Midbrain (tissue), 1 donor: ENCODE measurements around the gene HOXA11.

Experiments
- DNase-seq: peaks from one replicate; lab custom pipeline; 2025; lab: John Stamatoyannopoulos, UW

The HOXA11 gene

DNA sequence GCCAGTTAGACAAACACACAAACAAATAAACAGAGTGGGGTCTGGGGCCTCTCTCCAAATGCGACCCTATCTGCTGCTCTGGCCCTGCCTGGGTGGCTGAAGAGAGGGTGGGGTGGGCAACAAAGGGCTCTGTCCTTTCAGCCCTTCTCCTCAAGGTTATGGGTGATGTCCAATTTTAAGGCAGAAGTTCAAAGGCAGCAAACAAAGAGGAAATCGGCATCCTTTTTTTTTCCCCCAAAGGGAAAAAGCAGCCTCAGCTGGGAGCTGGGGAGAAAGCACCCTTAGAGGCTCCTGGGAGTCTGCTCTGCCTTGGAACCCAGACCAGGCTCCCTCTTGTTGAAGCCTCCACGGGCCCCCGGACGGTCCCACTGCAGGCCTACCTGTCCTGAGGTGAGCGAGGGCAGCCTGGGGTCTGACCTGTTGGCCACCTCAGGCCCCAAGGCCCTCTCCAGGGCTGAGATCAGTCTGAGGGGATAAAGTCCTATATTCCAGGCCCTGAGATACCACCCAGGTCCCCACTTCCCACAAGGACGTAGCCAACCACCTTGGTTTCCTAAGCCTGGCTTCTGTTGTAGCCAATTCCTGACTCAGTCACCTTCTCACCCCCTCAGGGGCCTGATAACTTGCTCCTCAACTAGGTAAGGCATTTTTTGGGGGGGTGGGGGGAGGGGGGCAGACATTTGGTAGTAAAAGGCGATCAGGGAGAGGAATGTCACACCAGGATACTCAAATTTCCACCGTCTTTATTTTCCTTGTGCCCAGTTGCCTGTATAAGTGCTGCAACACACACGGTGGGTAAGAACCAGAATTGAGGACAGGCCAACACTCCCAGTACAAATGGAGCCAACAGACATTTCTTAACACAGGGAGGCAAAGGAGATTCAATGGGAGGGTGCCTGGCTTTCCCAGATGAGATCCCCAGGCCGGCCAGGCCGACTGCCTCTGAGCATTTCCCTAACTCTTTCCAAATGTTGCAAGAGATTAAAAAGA, 4.3 kb downstream of the HOXA11 start:
- DNase-seq, result no peak

DNA sequence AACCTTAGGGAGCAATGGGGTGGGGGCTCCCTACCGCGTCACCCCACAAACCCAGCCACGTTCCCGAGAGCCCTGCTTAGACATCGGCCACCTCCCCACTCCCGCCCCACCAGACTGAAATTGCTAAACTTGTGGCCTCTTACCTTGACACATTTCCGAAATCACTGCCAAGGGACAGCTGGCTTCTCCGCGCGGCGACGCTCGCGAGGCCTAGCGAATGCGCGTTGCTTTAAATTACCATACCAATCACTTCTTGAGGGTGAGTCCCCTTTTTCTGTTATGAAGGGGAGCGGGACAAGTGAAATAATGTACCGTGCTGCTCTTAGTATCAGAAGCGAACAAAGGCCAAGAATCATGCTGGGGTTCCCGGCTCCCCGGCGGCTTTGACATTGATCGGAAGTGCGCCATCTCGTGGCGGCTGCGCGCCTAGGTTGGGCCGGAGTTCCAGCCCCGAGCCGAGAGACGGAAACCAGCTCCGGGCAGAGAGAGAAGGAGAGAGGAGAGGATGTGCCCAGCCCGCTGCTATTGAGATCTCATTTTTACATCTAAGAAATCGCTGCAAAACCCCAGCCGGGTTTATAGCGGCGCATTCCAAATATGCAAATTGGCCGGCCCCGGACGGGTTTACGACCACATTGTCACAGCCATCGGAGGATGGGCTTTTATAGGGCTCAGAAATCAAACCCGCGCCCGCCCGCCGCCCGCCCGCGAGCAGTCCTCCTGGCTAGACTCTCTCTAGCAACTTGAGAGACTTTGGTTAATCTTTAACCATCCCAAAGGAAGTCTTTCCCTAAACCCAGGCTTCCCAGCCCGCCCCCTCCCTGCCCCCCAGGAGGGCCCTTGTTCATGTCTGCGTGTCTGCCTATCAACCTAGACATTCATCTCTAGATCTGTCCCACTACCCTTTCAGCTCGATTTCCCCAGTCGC, 5.3 kb downstream of the HOXA11 start:
- peak; percentile 26 for DNase-seq

DNA sequence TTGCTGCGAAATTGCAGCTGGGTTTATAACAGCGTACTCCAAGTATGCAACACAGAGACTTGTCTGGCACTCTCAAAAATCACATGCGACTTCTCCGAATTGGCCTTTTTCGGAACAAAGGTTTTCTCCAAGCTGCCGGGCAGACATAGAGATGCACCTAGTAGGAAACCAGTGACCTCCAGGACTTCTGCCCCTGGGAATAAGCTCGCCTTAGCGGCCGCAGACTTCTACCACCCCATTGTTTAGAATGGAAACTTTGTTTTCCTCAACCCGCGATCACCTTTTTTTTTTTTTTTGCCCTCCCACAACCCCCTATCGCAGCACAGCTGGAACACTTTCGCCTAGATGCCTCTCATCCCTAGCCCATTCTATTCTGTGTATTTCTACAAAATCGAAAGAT, 6.0 kb downstream of the HOXA11 start:
- no peak for DNase-seq

DNA sequence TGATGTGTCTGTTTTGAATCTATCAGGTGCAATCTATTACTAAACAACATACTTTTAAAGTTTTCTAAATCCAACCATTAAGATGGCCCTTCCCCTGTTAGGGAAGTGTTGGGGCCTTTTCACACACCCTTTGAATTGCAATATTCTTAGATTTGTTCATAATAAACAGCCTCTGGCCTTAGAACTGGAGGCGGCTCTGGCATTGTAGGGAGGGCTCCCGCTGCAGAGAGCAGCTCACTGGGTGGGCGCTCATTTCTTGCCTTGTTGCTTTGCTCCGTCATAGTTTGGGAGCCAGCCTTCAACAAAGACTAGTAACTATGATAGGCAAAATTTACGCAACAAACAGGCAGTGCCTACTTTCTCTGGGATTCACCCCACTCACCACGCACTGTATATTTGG, 6.7 kb downstream of the HOXA11 start:
- DNase-seq, result no peak

DNA sequence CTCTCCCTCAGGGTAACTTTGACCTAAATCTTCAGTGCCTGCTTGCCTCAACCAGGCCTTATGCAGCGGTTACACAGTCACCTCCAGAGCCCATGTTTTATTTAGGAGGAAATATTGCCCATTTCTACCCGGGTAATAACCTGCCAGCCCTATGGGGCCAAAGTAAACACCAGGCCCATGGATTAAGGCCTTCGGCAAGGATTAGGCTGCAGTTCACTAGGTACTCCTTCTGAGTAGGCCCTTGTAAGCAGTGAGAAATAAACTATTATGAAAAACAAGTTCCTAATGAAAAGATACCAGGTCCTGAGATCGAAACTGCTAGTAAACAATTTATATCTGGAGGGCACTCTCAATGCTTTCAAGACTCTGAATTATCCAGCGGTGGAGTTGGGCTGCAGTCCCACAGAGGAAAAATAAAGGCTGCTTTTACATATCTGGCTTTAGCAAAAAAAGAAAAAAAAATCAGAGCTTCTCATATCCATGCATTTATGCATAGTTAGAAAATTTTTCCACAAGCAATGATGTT, 7.2 kb downstream of the HOXA11 start:
- no peak for DNase-seq

DNA sequence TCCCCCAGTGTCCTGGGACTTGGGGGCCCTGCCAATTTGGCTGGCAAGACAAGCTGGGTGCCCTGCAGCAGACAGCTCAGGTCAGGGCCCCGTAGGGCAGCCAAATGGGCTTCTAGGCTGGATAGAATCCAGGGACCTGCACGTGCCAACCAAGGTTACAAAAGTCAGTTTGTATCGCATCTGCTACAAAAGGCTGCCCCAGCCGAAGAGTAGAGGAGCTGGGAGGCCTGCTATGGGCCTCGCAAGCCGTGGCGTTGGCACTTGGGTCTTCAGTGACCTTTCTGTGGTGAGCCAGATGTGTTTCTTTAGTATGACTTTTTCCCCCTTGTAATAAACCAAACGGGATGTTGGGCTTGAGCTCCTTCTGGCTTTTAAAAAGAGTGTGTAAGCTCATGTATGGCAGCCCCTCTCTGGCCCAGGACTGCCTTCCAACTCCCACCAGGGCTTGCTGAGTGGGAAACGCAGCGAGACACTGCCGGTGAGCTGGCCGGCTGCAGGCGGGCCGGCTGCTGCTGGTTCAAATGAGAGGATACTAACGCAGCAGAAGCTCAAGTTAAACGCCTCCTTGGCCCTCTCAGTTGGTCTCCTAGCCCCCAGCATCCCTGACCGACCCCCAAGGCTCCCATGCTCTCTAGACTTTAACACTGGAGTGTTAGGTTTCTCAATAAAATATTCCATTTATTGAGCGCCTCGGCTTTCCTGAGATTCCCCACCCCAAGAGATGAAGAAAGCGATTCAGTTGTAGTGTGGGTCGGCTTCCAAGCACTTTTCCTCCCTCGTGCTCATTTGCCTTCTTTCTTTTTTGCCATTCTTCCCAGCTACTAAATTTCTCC, 7.9 kb downstream of the HOXA11 start:
- DNase-seq, result no peak

DNA sequence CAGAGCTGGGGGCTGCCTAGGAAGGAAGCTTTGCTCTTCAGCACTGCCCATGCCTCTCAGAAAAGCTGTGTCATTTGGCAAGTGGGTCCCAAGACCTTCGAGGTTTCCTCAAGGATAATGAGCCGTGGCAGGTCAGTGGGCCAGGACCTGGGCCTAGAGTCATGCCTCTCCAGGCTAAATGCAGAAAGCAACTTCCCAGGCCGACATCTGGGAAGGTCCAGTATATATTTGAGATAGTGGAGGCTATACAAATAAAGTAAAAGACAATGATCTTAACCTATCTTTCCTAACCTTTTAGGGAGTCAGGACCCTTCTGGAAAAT, 8.5 kb downstream of the HOXA11 start:
- DNase-seq, result no peak

DNA sequence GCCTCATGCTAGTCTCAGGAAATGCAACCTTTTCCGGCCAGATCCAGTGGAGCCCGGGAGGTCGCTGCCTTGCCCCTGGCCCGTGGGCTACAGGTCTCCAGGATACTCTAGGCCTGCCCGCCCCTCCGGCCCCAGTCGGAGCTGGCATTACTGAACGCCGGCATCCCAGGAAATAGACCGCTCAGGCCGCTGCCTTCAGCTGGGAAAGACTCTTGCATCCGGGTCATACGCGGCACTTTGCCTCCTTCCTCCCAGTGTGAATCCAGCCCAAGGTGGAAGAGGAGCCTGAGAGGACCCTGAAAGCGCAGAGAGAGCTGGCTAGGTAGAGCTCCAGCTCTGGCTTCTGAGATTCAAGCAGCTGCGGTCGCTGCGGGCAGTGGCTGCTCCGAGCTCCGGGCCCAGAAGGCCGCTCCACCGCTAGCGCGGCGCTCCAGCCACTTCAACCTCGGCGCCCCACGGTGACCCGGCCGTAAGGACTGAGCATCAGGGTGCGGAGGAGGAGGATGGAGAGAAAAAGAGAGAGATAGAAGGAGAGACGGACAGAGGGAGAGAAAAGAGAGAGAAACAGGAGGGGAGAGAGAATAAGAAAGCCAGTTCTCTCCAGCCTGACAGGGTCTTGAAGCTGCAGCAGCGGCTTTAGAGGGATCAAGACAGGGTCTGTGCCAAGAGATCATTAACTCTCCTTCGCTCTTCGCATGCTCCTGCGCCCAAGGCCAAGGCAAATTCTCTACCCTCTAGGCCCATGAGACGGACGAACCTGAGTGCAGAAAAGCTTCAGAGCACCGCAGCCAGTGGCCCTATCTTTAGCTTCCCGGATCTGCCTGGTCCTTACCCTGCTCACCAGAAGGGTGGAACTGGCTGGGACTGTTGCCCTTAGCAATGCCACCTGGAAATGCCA, 9.2 kb downstream of the HOXA11 start:
- DNase-seq, result no peak

DNA sequence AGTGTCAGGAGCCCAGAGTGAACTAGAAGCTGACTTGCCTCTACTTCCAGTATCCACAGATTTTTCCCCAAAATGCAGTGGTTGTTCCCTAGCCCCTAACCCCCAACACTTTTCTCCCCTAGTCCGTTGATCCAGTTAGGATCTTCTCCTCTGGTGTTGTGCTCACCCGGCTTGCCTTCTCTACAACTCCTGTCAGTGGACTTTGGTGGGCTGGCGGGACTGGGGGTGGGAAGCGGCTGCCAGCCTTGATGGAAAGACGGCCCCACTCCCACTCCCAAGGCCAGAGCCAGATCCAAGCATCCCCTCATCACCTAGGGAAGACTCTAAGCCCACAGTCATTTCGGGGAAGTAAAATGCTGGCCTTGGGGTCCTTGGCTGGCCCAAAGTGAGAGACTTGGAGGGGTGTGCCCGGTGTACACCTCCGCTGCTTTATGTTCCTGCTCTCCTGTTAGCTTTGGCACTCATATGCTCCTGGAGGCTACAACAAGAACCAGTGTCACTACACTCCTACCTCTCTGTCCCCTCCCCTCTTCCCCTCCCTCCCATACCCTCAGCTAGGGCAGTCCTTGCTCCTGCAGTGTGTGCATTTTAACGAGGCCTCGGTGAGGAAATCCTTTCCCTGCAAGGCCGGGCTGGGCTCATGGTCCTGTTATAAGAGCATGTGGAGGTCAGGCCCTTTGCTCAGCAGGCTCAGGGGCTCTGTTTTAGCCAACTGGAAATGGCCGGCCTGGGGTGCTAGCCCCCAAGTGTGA, 10.0 kb downstream of the HOXA11 start:
- no peak for DNase-seq

DNA sequence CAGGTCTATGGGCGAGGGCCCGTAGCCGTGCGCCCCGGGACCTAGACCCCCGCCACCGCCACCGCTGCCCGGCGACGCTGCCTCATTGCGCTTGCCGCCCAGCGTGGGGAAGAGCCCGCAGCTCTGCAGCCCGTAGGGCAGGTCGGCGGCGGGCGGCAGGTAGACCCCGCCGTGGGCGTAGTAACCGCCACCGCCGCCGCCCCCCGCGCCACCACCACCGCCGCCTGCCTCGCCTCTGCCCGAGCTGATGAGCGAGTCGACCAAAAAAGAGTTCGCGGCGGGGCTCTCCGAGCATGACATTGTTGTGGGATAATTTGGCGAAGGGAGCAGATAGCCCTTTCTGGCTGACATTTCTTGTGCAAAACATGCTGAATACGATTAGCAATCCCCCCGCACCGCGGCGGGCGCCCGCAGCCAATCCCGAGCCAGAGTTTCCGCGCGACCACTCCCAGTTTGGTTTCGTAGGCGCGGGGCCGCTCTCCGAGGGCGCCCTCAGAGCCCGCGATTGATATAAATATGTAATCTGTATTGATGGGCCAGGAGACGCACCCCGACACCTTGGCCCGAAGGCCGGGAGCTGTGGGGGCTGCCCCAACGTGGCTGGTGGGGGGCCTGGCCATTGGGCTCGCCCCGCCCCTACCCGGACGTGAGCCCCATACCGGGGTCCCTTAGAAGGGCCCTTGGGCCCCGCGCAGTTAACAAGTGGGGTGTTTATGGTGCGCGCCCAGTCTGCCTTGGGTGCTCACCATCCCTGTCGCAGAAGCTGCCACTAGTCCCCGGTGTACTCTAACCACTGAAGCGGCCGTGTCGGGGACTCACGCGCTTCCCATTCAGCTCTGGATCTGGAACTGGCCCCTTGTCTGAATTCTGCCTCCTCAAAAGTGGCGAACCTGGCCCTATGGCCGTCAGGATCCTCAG, 10.8 kb downstream of the HOXA11 start, which contains the start of gene HOXA10:
Gene HOXA10 (minus strand): TSS at position 365 of the 918 bp plus-strand sequence. CDS start 14 bp downstream, at position 351.
- no peak for DNase-seq

DNA sequence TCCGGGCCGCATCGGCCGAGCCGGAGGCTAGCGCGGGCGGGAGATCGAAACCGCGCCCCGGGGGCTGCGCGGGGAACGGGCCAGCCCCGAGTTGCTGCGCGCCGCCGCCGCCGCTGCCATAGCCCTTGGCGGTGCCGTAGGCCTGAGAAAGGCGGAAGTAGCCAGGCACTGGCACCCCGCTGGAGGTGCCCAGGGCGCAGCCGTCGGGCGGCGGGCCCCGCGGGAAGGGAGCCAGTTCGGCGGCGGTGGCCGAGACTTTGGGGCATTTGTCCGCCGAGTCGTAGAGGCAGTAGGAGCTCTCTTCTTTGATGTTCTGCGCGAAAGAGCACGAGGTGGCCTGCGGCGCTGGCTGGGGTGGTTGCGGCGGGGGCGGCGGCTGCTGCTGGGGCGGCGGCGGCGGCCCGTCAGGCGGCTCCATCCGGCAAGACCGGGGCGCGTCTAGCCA, 11.5 kb downstream of the HOXA11 start:
- no peak for DNase-seq

DNA sequence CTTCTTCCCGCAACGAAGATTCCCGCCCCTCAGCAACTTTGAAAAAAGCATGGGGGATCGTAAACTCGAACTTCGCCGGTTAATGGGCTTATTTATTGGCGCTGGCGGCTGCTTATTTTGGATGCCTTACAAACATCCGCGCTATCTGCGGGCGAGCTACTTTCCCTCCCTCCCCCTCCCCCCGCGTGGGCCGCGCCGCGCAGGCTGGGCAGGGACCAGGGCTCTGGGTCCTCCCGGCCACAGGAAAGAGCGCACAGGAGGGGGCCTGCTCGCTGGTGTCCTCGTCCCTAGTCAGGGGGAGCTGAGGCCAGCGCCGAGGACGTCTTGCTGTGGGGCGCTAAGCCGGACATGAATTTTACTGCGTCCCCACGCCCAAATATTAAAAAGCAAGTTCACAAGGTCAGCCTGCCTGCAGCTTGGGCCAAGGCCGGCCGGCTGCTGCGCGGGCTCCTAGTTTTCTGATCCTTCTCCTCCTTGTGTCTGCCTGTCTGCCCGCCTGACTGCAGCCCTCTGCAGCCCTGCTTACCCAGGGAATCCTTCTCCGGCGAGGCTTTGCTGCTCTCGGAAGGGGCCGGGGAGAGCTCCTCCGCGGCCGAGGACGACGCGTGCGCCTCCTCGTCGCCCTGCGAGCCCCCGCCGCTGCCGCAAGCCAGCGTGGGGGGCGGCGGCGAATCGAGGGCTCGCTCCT, 12.1 kb downstream of the HOXA11 start:
- no peak for DNase-seq

DNA sequence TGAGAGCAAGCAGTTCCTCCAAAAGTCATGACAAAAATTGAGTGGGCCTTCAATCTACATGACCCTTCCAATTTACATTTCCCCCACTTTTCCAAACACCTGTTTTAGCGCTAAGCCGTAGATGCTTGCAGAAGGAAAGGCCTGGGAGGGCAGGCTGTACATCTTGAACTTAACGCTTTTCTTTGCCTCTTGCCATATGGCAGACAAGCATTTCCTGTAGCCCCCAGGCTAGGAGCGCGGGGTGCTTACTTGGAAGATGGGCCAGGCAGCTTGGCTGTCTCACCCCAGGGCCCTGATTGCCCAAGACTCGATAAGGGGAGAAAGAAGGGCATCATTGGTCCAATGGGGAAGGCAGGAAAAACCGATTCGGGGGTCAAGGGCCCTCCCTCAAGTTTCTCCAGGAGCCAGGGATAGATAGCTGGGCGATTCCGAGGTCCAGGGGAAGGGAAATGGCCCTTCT, 12.7 kb downstream of the HOXA11 start:
- no peak for DNase-seq

DNA sequence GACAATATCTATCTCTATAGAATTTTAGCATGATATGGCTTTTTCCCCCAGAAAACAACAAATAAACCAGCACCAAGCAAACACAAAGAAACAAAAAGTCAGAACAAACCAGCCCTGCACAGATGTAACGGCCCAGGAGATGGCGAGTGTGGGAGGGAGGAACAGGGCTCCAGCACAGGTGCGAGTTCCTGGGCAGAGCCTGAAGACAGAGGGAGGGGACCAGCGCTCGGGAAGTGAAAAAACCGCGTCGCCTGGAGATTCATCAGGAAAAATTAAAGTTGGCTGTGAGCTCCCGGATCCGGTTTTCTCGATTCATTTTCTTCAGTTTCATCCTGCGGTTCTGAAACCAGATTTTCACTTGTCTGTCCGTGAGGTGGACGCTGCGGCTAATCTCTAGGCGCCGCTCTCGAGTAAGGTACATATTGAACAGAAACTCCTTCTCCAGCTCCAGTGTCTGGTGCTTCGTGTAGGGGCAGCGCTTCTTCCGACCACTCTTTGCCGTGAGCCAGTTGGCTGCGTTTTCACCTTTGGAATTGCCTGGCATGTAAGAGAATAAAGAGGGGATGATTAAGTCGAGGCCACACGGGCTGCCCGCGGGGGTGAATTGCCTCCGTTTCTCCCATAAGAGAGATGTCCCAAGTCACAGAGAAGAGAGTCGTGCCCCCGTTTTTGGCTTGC, 13.3 kb downstream of the HOXA11 start:
- no peak for DNase-seq

DNA sequence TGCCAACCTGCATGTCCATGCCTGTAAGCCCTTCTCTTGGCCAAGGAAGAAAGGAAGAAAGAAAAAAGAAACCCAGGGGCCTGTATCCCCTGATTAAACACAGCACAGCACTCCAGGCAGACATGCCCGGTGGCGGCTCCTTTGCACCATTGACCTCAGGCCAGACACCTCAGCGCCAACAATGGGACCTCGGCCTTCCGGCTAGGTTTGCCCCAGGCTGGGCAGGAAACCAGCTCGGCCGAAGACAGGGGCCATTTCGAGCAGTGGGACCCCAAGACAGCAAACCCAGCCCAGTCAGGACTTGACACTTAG, 13.8 kb downstream of the HOXA11 start:
- no peak for DNase-seq

DNA sequence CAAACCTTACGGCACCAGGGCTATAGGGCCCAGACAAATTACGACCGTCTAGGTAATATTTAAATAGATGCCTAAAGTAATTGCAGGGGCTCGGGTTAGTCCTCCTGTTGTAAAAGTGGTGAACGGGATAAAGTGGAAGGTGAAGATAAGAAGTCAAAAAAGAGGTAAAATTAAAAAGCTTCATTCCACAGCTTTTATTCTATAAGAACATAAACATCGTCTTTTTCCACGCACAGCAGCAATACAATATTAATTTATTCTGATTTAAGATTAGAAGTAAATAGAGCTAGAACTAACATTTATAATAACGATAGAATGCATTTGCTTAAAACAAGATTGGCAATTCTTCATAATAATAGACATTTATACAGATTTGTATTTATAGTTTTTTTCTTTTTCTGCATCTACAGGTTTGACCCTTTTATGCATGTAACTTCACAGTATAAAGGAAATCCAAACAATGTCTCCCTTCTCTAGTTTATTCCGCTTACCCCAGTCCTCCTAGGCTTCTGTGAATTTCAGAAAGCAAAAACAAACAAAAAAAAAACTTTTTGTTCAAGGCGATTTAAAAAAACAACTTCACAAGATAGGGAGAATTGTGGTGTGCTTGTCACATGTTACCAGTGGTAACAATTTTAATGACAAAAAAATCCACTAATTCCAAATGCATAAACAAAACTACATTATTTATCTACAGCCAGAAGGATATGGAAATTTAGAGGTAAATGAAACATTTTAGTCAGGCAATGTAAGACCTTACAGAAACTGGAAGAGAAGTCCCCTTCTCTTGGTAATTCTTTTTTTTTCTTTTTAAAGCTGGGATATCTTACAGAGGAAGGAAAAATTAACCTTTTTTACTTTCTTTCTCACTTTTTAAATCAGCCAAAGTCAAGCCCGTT, 14.4 kb downstream of the HOXA11 start:
- no peak for DNase-seq
